ENCODE results near the gene MYH7.
"Not testable (repeated sequence)": the region's sequence is repeated elsewhere in the genome, so short reads cannot be mapped to it uniquely, and the experiment has no call there.

MYH7 gene

GRCh38 chr14:23396781-23397407, 38.6 kb downstream of the MYH7 start:
- no peak overlapping the region for H3K9ac ChIP-seq (ENCODE audit: low read depth, low read length)
- no peaks in the 10 kb centered on the region for H3K27me3 ChIP-seq (ENCODE audit: insufficient read depth, low read length)
- H3K36me3 ChIP-seq (ENCODE audit: insufficient read depth, low read length), result no peaks in the 10 kb centered on the region
- no peaks in the 10 kb centered on the region for H3K9me3 ChIP-seq (ENCODE audit: insufficient read depth, low read depth, low read length)
- no peak overlapping the region for H3K27ac ChIP-seq (ENCODE audit: low read depth, low read length)
- H3K4me3 ChIP-seq (ENCODE audit: low read length), result no peak overlapping the region
- 95% methylated on average over 10 of the region's 10 CpGs for WGBS
- no peaks in the 10 kb centered on the region for H3K4me1 ChIP-seq (ENCODE audit: insufficient read depth, low read length)

GRCh38 chr14:23396126-23396525, 39.3 kb downstream of the MYH7 start:
- Histone ChIP-seq H3K9ac (ENCODE audit: low read depth, low read length) (no peak overlapping the region), H3K9me3 (ENCODE audit: insufficient read depth, low read depth, low read length) (no peaks in the 10 kb centered on the region), H3K36me3 (ENCODE audit: insufficient read depth, low read length) (no peaks in the 10 kb centered on the region), H3K4me3 (ENCODE audit: low read length) (no peak overlapping the region), H3K27ac (ENCODE audit: low read depth, low read length) (no peak overlapping the region), H3K4me1 (ENCODE audit: insufficient read depth, low read length) (no peaks in the 10 kb centered on the region), H3K27me3 (ENCODE audit: insufficient read depth, low read length) (no peaks in the 10 kb centered on the region)
- WGBS, result 91% methylated on average over 10 of the region's 10 CpGs

GRCh38 chr14:23392613-23393012, 42.8 kb downstream of the MYH7 start:
- H3K9ac ChIP-seq (ENCODE audit: low read depth, low read length), result no peak overlapping the region
- no peaks in the 10 kb centered on the region for H3K9me3 ChIP-seq (ENCODE audit: insufficient read depth, low read depth, low read length)

GRCh38 chr14:23389871-23390270, 45.6 kb downstream of the MYH7 start:
- not testable (repeated sequence) for H3K36me3 ChIP-seq (ENCODE audit: insufficient read depth, low read length); H3K4me1 ChIP-seq (ENCODE audit: insufficient read depth, low read length); H3K9me3 ChIP-seq (ENCODE audit: insufficient read depth, low read depth, low read length); H3K27ac ChIP-seq (ENCODE audit: low read depth, low read length); H3K27me3 ChIP-seq (ENCODE audit: insufficient read depth, low read length); H3K9ac ChIP-seq (ENCODE audit: low read depth, low read length); H3K4me3 ChIP-seq (ENCODE audit: low read length)
- 97% methylated on average over 2 of the region's 19 CpGs for WGBS

More at GRCh38 chr14:23392613-23393012, 42.8 kb downstream of the MYH7 start:
- Histone ChIP-seq H3K4me3 (ENCODE audit: low read length) (no peak overlapping the region), H3K27ac (ENCODE audit: low read depth, low read length) (no peak overlapping the region), H3K4me1 (ENCODE audit: insufficient read depth, low read length) (no peaks in the 10 kb centered on the region), H3K27me3 (ENCODE audit: insufficient read depth, low read length) (no peaks in the 10 kb centered on the region), H3K36me3 (ENCODE audit: insufficient read depth, low read length) (no peaks in the 10 kb centered on the region)
- WGBS, result 88% methylated on average over 7 of the region's 7 CpGs

DNA sequence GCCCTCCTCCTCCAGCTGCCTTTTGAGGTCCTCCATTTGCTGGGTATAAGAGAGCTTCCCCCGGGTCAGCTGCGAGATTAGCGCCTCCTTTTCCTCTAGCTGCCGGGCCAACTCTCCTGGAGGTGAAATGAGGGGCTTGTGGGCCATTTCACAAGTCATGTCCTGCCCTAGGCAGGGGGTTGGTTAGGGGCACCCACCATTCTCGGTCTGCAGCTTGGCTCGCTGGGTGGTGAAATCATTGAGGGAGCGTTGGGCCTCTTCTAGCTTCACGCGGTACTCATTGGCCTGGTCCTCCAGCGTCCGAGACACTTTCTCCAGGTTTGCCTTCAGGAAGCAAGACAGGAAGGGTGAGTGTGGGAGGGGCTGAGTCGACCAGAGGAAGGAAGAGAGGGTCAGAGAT, 46.1 kb downstream of the MYH7 start:
- 87% methylated on average over 12 of the region's 12 CpGs for WGBS
- Histone ChIP-seq H3K36me3 (ENCODE audit: insufficient read depth, low read length) (no peaks in the 10 kb centered on the region), H3K27ac (ENCODE audit: low read depth, low read length) (no peak overlapping the region), H3K4me1 (ENCODE audit: insufficient read depth, low read length) (no peaks in the 10 kb centered on the region), H3K9me3 (ENCODE audit: insufficient read depth, low read depth, low read length) (no peaks in the 10 kb centered on the region), H3K27me3 (ENCODE audit: insufficient read depth, low read length) (no peaks in the 10 kb centered on the region), H3K4me3 (ENCODE audit: low read length) (no peak overlapping the region), H3K9ac (ENCODE audit: low read depth, low read length) (no peak overlapping the region)

- no peaks in the 10 kb centered on the region for H3K9me3 ChIP-seq (ENCODE audit: insufficient read depth, low read depth, low read length)
- 79% methylated on average over 4 of the region's 8 CpGs for WGBS
- no peak overlapping the region for H3K9ac ChIP-seq (ENCODE audit: low read depth, low read length)
- H3K27me3 ChIP-seq (ENCODE audit: insufficient read depth, low read length), result no peaks in the 10 kb centered on the region
- H3K4me3 ChIP-seq (ENCODE audit: low read length), result no peak overlapping the region
- no peaks in the 10 kb centered on the region for H3K36me3 ChIP-seq (ENCODE audit: insufficient read depth, low read length)
- H3K27ac ChIP-seq (ENCODE audit: low read depth, low read length), result no peak overlapping the region
- no peaks in the 10 kb centered on the region for H3K4me1 ChIP-seq (ENCODE audit: insufficient read depth, low read length)
Measured at GRCh38 chr14:23388996-23389395, 46.5 kb downstream of the MYH7 start.

DNA sequence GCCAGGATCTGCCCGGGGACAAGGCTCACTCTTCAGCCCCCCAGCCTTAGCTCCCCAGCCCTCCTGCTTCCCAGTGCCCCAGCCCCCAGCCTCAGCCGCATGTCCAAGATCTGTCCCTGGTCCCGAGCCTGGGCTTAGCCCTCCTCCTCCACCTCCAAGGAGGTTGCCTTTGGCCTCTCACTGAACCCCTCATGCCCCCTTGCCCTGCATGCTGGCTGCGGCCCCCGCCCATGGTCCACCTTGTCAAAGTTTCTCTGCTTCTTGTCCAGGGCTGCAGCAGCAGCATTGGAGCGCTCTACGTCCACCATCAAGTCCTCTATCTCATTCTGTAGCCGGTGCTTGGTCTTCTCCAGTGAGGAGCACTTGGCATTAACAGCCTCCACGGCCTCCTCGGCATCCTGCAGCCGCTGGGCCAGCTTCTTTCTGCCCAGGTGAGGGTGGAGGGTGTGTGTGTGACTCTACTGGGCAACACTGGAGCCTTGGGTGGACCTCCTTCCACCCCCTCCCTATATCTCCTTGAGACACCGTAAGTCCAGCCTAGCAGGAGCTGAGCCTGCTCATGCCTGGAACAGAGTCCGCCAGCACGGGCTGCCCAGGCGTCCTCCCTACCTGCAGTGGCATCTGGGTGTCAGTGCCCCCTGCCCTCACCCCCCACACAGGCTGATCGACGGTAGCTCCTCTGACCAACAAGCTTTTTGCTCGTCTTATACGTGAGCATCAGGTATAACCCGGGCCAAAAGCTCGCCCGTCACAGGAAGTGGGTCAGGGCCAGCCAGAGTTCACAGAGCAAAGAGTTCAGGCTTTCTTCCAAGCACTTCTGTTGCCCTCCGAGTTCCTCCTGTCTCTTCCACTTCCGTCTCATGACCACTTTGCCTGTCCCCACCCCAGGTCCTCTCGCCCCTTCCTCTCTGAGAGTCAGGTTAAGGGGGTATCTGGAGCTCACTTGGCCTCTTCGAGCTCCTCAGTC, 47.3 kb downstream of the MYH7 start:
- H3K9me3 ChIP-seq (ENCODE audit: insufficient read depth, low read depth, low read length), result no peaks in the 10 kb centered on the region
- no peak overlapping the region for H3K27ac ChIP-seq (ENCODE audit: low read depth, low read length)
- H3K4me1 ChIP-seq (ENCODE audit: insufficient read depth, low read length), result no peaks in the 10 kb centered on the region
- 94% methylated on average over 26 of the region's 26 CpGs for WGBS
- H3K4me3 ChIP-seq (ENCODE audit: low read length), result no peak overlapping the region
- H3K27me3 ChIP-seq (ENCODE audit: insufficient read depth, low read length), result no peaks in the 10 kb centered on the region
- no peak overlapping the region; the same call in 1 of the 2 replicates for H3K9ac ChIP-seq (ENCODE audit: low read depth, low read length)
- H3K36me3 ChIP-seq (ENCODE audit: insufficient read depth, low read length), result no peaks in the 10 kb centered on the region

GRCh38 chr14:23386999-23387398, 48.5 kb downstream of the MYH7 start:
- Histone ChIP-seq H3K27ac (ENCODE audit: low read depth, low read length) (no peak overlapping the region), H3K27me3 (ENCODE audit: insufficient read depth, low read length) (peaks cover 4% of the 10 kb centered on the region; the same call in 1 of the 2 replicates), H3K36me3 (ENCODE audit: insufficient read depth, low read length) (no peaks in the 10 kb centered on the region), H3K9ac (ENCODE audit: low read depth, low read length) (no peak overlapping the region), H3K4me3 (ENCODE audit: low read length) (no peak overlapping the region), H3K4me1 (ENCODE audit: insufficient read depth, low read length) (no peaks in the 10 kb centered on the region), H3K9me3 (ENCODE audit: insufficient read depth, low read depth, low read length) (no peaks in the 10 kb centered on the region)
- WGBS, result 100% methylated on average over 1 of the region's 1 CpG

- not testable (repeated sequence) for H3K27ac ChIP-seq (ENCODE audit: low read depth, low read length); H3K9me3 ChIP-seq (ENCODE audit: insufficient read depth, low read depth, low read length); H3K27me3 ChIP-seq (ENCODE audit: insufficient read depth, low read length); H3K4me1 ChIP-seq (ENCODE audit: insufficient read depth, low read length); H3K36me3 ChIP-seq (ENCODE audit: insufficient read depth, low read length); H3K9ac ChIP-seq (ENCODE audit: low read depth, low read length); H3K4me3 ChIP-seq (ENCODE audit: low read length)
- 94% methylated on average over 17 of the region's 17 CpGs for WGBS
Measured at GRCh38 chr14:23386266-23386657, 49.2 kb downstream of the MYH7 start.

- Histone ChIP-seq H3K4me3 (ENCODE audit: low read length) (no peak overlapping the region), H3K27ac (ENCODE audit: low read depth, low read length) (no peak overlapping the region), H3K9me3 (ENCODE audit: insufficient read depth, low read depth, low read length) (no peaks in the 10 kb centered on the region), H3K4me1 (ENCODE audit: insufficient read depth, low read length) (no peaks in the 10 kb centered on the region), H3K36me3 (ENCODE audit: insufficient read depth, low read length) (no peaks in the 10 kb centered on the region), H3K27me3 (ENCODE audit: insufficient read depth, low read length) (peaks cover 4% of the 10 kb centered on the region; the same call in 1 of the 2 replicates), H3K9ac (ENCODE audit: low read depth, low read length) (no peak overlapping the region)
- 93% methylated on average over 18 of the region's 18 CpGs for WGBS
Measured at GRCh38 chr14:23385642-23386265, 49.7 kb downstream of the MYH7 start.

DNA sequence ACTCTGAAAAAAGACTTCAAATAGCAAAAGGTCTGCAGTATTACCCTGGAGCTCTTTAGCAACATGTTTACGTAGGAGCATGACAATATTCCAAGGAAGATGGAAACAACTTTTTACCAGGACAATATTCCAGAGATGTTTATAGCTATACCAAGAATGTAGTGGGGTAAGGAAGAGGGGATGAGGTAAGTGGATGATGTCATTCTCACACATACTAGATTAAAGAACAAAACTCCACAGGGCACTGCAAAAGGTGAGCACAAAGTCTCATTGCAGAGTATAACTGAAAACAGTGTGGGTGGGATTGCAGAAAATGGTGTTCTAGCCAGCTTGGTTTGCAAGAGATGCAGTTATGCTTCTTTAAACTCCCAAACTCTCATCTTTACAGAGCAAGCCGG, 50.2 kb downstream of the MYH7 start:
- Histone ChIP-seq H3K27me3 (ENCODE audit: insufficient read depth, low read length) (peaks cover 4% of the 10 kb centered on the region; the same call in 1 of the 2 replicates), H3K27ac (ENCODE audit: low read depth, low read length) (no peak overlapping the region), H3K9me3 (ENCODE audit: insufficient read depth, low read depth, low read length) (no peaks in the 10 kb centered on the region), H3K9ac (ENCODE audit: low read depth, low read length) (no peak overlapping the region), H3K36me3 (ENCODE audit: insufficient read depth, low read length) (no peaks in the 10 kb centered on the region), H3K4me3 (ENCODE audit: low read length) (no peak overlapping the region), H3K4me1 (ENCODE audit: insufficient read depth, low read length) (no peaks in the 10 kb centered on the region)
- WGBS, result 98% methylated on average over 2 of the region's 2 CpGs

All from HUES64 (cell line).